Activated T-cell treated with anti-CD3 and anti-CD28 coated beads for 24 hours (primary cell): ENCODE data around the gene PPAN.
A peak's percentile ranks its signal among the peaks of the same experiment; 100 is the strongest.

Experiments
- DNase-seq: peaks from one replicate; pipeline ENCODE4 v3.0.0-alpha.2; 2020; ENCODE audit warnings: low read depth

PPAN gene

GRCh38 chr19:10106100-10106936, at the start of gene PPAN:
Gene PPAN (plus strand): TSS chr19:10106362. CDS start chr19:10106395, 33 bp downstream.
- DNase-seq, result peak; percentile 96

- DNase-seq, result no peak
These were observed 44.3 kb upstream of the PPAN start for GRCh38 chr19:10061717-10062310.

- DNase-seq, result no peak
These were observed 38.0 kb upstream of the PPAN start for GRCh38 chr19:10068205-10068604.

GRCh38 chr19:10069046-10069445, 37.1 kb upstream of the PPAN start:
- DNase-seq, result no peak

- DNase-seq, result no peak
These were observed 35.3 kb upstream of the PPAN start for GRCh38 chr19:10070730-10071446.

GRCh38 chr19:10074153-10074552, 32.0 kb upstream of the PPAN start:
- DNase-seq, result peak; percentile 42

- no peak for DNase-seq
These were observed 29.6 kb upstream of the PPAN start for GRCh38 chr19:10076535-10076934.

- no peak for DNase-seq
These were observed 27.8 kb upstream of the PPAN start for GRCh38 chr19:10078329-10078728.

GRCh38 chr19:10079031-10079453, 27.1 kb upstream of the PPAN start:
- DNase-seq, result no peak

- no peak for DNase-seq
These were observed 22.3 kb upstream of the PPAN start for GRCh38 chr19:10083911-10084310.

GRCh38 chr19:10084803-10085202, 21.4 kb upstream of the PPAN start:
- DNase-seq, result no peak

- peak; percentile 72 for DNase-seq
These were observed 20.2 kb upstream of the PPAN start, which contains the start of gene SHFL for GRCh38 chr19:10085641-10086590. Gene SHFL (plus strand): TSS chr19:10086317. CDS start chr19:10086428, 111 bp downstream.

GRCh38 chr19:10086591-10087192, 19.5 kb upstream of the PPAN start:
- no peak for DNase-seq

- DNase-seq, result no peak
These were observed 18.7 kb upstream of the PPAN start for GRCh38 chr19:10087296-10088061.

GRCh38 chr19:10088949-10089554, 17.1 kb upstream of the PPAN start:
- no peak for DNase-seq

GRCh38 chr19:10089801-10090375, 16.3 kb upstream of the PPAN start:
- DNase-seq, result no peak

GRCh38 chr19:10091370-10091687, 14.8 kb upstream of the PPAN start:
- DNase-seq, result no peak

GRCh38 chr19:10091895-10092641, 14.1 kb upstream of the PPAN start:
- no peak for DNase-seq
